IPS-NIHi7 (cell line): ENCODE measurements around the gene HLA-DQA2.
"Not testable (repeated sequence)": the region's sequence is repeated elsewhere in the genome, so short reads cannot be mapped to it uniquely, and the experiment has no call there.

ENCODE experiments used
- DNase-seq: peaks from one replicate; pipeline ENCODE4 v3.0.0; 2012; ENCODE audit warnings: mixed read lengths; ENCODE audit errors: extremely low spot score

HLA-DQA2 gene

GRCh38 chr6:32741031-32741960 is at the start of gene HLA-DQA2:
HLA-DQA2 (plus strand) TSS chr6:32741391; CDS start chr6:32741444, 53 bp downstream.
- DNase-seq = no peak

- DNase-seq = peak; percentile 41
Observed at GRCh38 chr6:32692019-32692418, 49.2 kb upstream of the HLA-DQA2 start.

GRCh38 chr6:32697031-32697430 is 44.2 kb upstream of the HLA-DQA2 start:
- DNase-seq = no peak

- DNase-seq = peak; percentile 67
Observed at GRCh38 chr6:32700391-32701040, 40.7 kb upstream of the HLA-DQA2 start.

- DNase-seq = no peak
Observed at GRCh38 chr6:32703347-32703746, 37.8 kb upstream of the HLA-DQA2 start.

GRCh38 chr6:32705164-32705563 is 36.0 kb upstream of the HLA-DQA2 start:
- DNase-seq = not testable (repeated sequence)

GRCh38 chr6:32709625-32710024 is 31.6 kb upstream of the HLA-DQA2 start:
- DNase-seq = no peak

- no peak for DNase-seq
Observed at GRCh38 chr6:32713241-32713640, 27.9 kb upstream of the HLA-DQA2 start.

GRCh38 chr6:32716396-32716795 is 24.8 kb upstream of the HLA-DQA2 start:
- no peak for DNase-seq

GRCh38 chr6:32718879-32719278 is 22.3 kb upstream of the HLA-DQA2 start:
- no peak for DNase-seq

GRCh38 chr6:32738126-32738525 is 3.1 kb upstream of the HLA-DQA2 start:
- no peak for DNase-seq

- no peak for DNase-seq
Observed at GRCh38 chr6:32742374-32742773, 1.2 kb downstream of the HLA-DQA2 start.

- no peak for DNase-seq
Observed at GRCh38 chr6:32744776-32745175, 3.6 kb downstream of the HLA-DQA2 start.

- not testable (repeated sequence) for DNase-seq
Observed at GRCh38 chr6:32745649-32746048, 4.5 kb downstream of the HLA-DQA2 start.

GRCh38 chr6:32752580-32752979 is 11.4 kb downstream of the HLA-DQA2 start:
- DNase-seq = no peak

GRCh38 chr6:32759669-32760068 is 18.5 kb downstream of the HLA-DQA2 start:
- DNase-seq = no peak

GRCh38 chr6:32761072-32761471 is 19.9 kb downstream of the HLA-DQA2 start:
- no peak for DNase-seq

GRCh38 chr6:32761548-32761947 is 20.4 kb downstream of the HLA-DQA2 start:
- DNase-seq = no peak

- no peak for DNase-seq
Observed at GRCh38 chr6:32763421-32763820, 22.2 kb downstream of the HLA-DQA2 start, which contains the start of gene HLA-DQB2. HLA-DQB2 (minus strand) TSS chr6:32763532; CDS start chr6:32763470, 62 bp downstream.

GRCh38 chr6:32764048-32764447 is 22.9 kb downstream of the HLA-DQA2 start:
- no peak for DNase-seq

GRCh38 chr6:32772656-32773055 is 31.5 kb downstream of the HLA-DQA2 start:
- DNase-seq = no peak

- DNase-seq = no peak
Observed at GRCh38 chr6:32774426-32774825, 33.2 kb downstream of the HLA-DQA2 start.

- DNase-seq = no peak
Observed at GRCh38 chr6:32775071-32775470, 33.9 kb downstream of the HLA-DQA2 start.
